ENCODE measurements around the gene KCNJ18.
"Not testable (repeated sequence)": the region's sequence is repeated elsewhere in the genome, so short reads cannot be mapped to it uniquely, and the experiment has no call there.

The KCNJ18 gene

DNA sequence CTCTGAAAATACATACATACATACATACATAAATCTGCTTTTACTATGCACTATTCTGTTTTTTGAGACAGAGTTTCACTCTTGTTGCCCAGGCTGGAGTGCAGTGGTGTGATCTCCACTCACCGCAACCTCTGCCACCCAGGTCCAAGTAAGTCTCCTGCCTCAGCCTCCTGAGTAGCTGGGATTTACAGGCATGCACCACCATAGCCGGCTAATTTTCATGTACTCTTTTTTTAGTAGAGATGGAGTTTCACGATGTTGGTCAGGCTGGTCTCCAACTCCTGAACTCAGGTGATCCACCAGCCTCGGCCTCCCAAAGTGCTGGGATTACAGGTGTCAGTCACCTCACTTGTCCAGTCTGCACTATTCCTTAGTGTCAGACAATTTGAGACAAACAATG, 20.5 kb upstream of the KCNJ18 start:
- DNase-seq, result not testable (repeated sequence)

DNA sequence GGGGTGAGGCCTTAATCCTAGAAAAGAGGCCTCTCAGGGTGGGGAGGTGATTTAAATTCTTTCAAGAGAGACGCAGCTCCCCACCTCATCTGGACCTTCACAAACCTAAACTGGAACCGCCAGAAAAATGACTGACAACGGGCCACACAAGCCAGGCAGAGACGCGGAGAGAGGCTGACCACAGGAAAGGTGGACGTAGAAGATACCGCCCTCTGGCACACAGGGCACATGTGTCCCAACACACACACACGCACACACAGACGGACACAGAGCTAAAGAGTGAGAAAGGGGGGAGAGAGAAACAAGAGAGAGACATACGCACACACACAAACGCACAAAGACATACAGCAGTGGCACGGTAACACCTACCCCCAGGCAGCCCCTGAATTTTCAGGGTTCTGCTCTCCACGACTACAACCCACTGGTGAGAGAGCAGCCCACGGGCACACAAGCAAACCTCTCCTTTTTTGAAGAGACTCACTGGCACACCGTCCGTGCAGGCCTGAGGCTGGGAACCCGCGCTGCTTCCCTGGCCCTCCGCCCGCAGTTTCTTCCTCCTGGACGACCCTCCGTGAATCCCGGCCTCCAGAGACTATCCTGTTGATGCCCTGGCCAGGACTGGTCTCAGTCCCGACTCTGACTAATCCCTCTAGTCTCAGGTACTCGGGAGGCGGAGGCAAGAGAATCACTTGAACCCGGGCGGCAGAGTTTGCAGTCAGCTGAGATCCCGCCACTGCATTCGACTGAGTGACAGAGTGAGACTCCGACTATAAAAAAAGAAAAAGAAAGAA, 18.7 kb upstream of the KCNJ18 start:
- DNase-seq, result not testable (repeated sequence)

DNA sequence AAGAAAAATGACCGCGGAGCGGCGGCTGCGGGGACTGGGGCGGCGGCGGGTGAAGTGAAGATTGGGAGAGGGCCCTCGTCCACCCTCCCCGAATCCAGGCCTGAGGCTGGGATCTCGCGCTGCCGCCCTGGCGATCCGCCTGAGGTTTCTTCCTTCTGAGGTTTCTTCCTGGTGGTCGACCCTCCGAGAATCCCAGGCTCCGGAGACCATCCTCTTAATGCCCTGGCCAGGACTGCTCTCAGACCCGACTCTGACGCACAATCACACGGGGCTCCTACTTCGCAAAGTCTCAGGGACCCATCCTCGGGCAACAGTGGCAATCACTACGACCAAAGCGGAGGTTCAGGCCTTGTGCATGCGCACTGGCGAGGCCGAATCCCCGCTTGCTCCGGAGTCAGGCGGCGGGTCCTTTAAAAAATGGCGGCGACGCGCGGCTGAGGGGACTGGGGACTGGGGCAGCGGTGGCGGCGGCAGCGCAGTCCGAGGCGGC, 18.0 kb upstream of the KCNJ18 start:
- no peak for DNase-seq

DNA sequence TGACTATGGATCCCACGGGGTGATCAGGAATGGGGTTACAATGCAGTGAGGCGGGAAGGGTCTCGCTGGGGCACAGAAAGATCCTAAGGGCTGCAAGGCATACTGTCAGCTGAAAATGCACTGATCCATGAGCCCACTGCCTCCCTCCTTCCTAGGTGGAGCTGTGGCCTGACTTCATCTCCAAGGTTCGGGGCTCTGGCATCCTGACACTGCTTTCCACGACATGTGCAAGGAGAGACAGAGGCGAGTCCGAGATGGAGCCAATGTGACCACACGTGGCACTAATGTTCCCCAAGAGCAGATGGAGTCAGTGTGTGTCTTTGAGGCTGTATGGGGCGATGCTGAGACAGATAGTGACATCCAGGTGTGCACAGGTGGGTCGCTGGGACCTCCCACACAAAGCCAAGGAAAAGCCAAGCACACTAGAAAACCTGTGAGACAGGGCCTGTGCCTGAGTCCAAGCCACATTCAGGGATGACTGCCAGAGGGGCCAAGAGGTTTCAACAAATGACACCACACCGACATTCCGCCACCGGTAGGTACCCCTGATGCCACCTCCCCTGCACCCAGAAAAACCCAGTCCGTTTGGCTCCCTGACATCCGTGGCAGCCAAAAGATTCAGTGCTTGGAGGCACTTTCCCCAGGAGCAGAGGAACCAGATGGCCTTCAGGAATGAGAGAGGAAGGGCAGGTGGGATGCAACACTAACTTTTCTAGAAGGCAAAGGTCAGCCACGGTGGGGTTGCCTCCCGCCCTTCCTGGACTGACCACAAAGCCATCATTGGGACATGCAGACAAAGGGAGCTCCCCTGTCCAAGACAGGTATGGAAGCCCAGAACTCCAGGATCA, 17.2 kb upstream of the KCNJ18 start:
- not testable (repeated sequence) for DNase-seq

DNA sequence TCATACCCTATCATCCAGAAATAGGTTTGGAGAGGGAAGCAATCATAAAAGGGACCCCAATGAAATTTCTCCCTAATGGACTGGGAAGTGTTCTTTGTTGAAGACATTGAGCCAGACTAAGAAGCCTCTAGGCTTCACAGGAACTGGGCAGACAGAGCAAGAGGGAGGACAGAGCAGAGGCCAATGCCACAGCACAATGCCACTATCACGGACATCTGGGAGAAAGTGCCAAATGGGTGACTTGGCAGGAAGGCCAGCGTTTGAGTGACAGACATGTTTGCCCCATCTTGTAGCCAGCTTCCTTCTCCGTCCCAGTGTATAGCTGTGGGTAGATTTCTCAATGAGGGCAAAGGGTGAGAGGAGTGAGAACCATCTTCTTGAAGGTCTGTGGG, 16.6 kb upstream of the KCNJ18 start:
- DNase-seq, result not testable (repeated sequence)

DNA sequence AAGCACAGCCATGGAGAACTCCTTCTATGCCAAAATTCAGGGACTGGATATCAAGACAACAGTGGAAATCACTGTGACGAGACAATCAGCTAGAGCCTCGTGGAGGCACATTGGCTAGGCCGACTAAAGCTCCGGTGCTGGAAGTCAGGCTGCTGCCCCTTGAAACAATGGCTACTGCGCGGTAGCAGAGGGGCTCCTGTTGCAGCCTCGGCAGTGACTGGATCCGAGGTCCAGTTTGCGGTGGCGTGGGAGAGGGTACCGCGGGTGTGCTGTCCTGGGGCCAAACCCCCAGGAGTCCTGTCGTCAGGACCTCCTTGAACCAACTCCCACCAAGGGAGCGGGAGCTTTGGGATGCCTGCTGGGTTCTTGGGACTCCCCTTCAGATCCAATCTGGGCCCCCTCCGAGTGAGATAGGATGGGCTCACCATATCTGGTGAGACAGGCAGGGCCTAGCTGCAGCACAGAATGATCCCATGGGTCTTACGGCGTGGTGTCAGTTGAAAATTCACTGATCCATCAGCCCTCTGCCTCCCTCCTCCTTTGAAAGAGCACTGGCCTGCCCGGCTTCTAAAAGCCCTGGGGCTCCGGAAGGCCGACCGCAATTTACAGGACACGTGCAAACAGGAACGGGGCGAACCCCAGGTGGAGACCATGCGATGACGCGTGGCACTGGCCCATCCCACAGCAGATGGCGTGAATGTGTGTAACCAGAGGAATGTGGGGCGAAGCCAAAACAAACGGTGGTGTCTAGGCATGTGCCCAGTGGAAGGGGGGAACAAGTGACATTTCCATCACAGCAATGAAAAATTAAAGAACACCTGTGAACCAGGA, 15.8 kb upstream of the KCNJ18 start:
- no peak for DNase-seq

DNA sequence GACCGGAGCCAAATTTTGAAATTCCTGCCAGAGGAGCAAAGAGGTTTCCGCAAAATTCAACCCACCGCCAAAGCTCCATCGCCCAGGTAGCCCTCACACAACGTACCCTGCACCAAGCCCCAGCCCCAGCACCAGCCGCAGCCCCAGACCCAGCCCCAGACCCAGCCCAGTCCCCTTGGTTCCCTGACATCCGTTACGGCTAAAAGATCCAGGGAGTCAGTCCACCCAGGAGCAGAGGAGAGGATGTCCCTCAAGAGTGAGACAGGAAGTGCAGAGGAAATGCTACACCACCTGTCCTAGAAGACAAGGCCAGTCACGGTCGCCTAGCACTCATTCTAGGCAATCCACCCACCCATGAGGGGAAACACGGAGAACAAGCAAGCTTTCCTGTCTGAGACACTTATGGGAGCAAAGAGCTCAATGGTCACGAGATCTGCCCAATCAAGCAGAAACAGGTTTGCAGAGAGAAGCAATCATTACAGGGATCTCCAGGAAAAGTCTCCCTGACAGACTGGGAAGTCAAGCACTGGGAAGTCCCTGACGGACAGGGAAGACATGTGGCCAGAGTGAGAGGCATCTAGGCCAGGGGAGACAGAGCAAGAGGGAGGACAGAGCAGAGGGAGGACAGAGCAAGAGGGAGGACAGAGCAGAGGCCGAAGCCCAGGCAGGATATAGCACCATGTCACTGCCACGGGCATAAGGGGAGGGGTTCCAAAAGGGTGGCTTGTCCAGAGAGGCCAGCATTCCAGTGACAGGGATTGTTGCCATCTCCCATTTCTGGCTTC, 15.0 kb upstream of the KCNJ18 start:
- DNase-seq, result no peak

DNA sequence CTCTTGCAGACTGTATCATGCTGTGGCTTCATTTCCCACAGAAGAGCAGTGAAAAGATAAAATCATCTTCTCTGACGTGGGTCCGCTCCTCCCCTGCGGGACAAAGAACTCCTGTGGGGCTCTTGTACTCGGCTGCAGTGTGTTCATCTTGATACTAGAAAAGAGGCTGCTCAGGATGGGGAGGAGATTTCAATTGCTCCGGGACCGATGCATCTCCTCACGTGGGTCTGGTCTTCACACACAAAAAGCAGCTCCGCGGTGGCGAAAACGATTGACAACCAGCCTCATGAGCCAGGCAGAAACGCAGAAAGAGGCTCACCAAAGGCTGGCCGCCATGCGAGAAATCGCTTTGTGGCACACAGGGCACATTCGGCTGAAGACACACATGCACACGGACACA, 14.4 kb upstream of the KCNJ18 start:
- no peak for DNase-seq

DNA sequence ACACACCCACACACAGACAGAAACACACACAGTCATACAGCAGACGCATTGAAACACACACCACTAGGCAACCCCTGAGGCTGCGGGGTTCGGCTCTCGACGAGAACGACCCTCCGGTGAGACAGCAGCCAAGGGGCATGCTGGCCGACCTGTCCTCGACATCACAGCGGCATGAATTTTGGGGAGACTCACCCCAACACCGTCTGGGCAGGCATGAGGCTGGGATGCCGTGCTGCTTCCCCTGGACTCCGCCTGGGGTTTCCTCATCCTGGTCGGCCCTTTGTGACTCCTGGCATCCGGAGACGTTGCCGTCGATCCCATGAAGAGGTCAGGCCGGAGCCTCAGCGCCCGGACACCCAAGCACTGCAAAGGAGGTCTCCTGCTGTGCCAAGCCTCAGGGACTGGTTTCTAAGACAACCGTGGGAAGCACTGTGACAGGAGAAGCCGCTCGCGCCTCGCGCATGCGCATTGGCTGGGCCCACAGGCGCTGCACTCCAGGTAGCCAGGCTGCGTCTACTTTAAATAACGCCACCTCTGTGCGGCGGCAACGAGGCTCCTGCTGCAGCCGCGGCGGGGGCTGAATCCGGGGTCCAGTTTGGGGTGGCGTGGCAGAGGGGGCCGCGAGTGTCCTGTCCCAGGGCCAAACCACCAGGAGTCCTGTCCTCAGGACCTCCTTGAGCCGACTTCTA, 13.8 kb upstream of the KCNJ18 start:
- no peak for DNase-seq

DNA sequence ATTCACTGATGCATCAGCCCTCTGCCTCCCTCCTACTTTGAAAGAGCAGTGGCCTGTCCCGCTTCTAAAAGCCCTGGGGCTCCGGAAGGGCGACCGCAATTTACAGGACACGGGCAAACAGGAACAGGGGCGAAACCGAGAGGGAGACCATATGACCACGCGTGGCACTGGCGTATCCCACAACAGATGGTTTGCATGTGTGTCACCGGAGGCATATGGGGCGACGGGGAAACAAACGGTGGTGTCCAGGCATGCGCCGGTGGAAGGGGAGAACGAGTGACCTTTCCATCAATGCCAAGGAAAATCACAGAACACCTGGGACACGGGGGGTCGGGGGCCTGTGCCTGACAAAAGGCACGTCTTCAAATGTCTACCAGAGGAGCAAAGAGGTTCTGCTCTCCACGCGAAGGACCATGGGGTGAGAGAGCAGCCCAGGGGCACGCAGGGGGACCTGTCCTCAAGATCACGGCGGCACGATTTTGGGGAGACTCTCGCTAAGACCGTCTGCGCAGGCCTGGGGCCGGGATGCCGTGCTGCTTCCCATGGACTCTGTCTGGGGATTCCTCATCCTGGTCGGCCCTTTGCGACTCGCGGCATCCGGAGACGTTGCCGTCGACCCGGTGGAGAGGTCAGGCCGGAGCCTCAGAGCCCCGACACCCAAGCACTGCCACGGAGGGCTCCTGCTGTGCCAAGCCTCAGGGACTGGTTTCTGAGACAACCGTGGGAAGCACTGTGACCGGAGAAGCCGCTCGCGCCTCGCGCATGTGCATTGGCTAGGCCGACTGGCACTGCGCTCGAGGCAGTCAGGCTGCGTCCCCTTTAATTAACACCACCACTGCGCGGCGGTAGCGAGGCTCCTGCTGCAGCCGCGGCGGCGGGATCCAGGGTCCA, 12.8 kb upstream of the KCNJ18 start:
- no peak for DNase-seq

DNA sequence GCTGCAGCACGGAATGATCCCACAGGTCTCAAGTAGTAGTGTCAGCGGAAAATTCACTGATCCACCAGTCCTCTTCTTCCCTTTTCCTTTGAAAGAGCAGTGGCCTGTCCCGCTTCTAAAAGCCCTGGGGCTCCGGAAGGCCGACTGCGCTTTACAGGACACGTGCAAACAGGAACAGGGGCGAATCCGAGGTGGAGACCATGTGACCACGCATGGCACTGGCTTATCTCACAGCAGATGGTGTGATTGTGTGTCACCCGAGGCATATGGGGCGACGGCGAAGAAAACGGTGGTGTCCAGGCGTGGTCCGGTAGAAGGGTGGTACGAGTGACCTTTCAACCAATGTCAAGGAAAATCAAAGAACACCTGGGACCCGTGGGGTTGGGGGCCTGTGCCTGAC, 12.0 kb upstream of the KCNJ18 start:
- DNase-seq, result no peak

DNA sequence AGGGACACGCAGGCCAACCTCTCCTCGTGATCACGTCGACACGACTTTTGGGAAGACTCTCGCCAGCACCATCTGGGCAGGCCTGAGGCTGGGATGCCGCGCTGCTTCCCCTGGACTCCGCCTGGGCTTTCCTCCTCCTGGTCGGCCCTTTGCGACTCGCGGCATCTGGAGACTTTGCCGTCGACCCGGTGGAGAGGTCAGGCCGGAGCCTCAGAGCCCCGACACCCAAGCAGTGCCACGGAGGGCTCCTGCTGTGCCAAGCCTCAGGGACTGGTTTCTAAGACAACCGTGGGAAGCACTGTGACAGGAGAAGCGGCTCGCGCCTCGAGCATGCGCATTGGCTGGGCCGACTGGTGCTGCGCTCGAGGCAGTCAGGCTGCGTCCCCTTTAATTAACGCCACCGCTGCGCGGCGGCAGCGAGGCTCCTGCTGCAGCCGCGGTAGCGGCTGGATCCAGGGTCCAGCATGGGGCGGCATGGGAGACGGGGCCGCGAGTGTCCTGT, 11.4 kb upstream of the KCNJ18 start:
- not testable (repeated sequence) for DNase-seq

DNA sequence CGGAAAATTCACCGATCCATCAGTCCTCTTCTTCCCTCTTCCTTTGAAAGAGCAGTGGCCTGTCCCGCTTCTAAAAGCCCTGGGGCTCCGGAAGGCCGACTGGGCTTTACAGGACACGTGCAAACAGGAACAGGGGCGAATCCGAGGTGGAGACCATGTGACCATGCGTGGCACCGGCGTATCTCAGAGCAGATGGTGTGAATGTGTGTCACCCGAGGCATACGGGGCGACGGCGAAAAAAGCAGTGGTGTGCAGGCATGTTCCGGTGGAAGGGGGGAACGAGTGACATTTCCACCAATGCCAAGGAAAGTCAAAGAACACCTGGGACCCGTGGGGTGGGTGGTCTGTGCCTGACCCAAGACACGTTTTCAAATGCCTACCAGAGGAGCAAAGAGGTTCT, 10.7 kb upstream of the KCNJ18 start:
- DNase-seq, result not testable (repeated sequence)

DNA sequence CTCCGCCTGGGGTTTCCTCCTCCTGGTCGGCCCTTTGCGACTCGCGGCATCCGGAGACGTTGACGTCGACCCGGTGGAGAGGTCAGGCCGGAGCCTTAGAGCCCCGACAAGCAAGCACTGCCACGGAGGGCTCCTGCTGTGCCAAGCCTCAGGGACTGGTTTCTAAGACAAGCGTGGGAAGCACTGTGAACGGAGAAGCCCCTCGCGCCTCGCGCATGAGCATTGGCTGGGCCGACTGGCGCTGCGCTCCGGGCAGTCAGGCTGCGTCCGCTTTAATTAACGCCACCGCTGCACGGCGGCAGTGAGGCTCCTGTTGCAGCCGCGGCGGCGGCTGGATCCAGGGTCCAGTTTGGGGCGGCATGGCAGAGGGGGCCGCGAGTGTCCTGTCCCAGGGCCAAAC, 10.2 kb upstream of the KCNJ18 start:
- not testable (repeated sequence) for DNase-seq

DNA sequence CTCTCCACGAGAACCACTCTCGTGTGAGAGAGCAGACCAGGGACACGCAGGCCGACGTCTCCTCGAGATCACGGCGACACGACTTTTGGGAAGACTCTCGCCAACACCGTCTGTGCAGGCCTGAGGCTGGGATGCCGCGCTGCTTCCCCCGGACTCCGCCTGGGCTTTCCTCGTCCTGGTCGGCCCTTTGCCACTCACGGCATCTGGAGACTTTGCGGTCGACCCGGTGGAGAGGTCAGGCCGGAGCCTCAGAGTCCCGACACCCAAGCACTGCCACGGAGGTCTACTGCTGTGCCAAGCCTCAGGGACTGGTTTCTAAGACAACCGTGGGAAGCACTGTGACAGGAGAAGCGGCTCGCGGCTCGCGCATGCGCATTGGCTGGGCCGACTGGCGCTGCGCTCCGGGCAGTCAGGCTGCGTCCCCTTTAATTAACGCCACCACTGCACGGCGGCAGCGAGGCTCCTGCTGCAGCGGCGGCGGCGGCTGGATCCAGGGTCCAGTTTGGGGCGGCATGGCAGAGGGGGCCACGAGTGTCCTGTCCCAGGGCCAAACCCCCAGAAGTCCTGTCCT, 9.1 kb upstream of the KCNJ18 start:
- not testable (repeated sequence) for DNase-seq

DNA sequence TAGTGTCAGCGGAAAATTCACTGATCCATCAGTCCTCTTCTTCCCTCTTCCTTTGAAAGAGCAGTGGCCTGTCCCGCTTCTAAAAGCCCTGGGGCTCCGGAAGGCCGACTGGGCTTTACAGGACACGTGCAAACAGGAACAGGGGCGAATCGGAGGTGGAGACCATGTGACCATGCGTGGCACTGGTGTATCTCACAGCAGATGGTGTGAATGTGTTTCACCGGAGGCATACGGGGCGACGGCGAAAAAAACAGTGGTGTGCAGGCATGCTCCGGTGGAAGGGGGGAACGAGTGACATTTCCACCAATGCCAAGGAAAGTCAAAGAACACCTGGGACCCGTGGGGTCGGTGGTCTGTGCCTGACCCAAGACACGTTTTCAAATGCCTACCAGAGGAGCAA, 8.4 kb upstream of the KCNJ18 start:
- not testable (repeated sequence) for DNase-seq

DNA sequence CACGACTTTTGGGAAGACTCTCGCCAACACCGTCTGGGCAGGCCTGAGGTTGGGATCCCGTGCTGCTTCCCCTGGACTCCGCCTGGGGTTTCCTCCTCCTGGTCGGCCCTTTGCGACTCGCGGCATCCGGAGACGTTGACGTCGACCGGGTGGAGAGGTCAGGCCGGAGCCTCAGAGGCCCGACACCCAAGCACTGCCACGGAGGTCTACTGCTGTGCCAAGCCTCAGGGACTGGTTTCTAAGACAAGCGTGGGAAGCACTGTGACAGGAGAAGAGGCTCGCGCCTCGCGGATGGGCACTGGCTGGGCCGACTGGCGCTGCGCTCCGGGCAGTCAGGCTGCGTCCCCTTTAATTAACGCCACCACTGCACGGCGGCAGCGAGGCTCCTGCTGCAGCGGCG, 7.9 kb upstream of the KCNJ18 start:
- DNase-seq, result not testable (repeated sequence)

DNA sequence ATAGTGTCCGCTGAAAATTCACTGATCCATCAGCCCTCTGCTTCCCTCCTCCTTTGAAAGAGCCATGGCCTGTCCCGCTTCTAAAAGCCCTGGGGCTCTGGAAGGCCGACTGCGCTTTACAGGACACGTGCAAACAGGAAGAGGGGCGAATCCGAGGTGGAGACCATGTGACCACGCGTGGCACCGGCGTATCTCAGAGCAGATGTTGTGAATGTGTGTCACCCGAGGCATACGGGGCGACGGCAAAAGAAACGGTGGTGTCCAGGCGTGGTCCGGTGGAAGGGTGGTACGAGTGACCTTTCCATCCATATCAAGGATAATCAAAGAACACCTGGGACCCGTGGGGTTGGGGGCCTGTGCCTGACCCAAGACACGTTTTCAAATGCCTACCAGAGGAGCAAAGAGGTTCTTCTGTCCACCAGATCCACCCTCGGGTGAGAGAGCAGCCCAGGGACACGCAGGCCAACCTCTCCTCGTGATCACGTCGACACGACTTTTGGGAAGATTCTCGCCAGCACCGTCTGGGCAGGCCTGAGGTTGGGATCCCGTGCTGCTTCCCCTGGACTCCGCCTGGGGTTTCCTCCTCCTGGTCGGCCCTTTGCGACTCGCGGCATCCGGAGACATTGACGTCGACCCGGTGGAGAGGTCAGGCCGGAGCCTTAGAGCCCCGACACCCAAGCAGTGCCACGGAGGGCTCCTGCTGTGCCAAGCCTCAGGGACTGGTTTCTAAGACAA, 7.1 kb upstream of the KCNJ18 start:
- DNase-seq, result not testable (repeated sequence)
